A549 (cell line): Measurements from ENCODE around the gene DIRAS3. TPM values are rescaled to one million over a fixed set of nuclear protein-coding genes. Genes with fewer than 3 reads are reported as not detected.

ENCODE experiments used
- ATAC-seq, 2 experiments: fragments of 200-7000 bp in 1 of 2; fragments of >200 bp in 1 of 2; cut with Nextera tagmentation in 1 of 2; cut with Tn5 transposase in 1 of 2; 3 replicates each; pipeline versions ENCODE4 v1.8.0 to v1.9.1; 2018 to 2020; ENCODE audit warnings: mild to moderate bottlenecking in 1 of 2, moderate library complexity in 1 of 2
- CTCF ChIA-PET: fragments of 300-600 bp; sonication (Branson Sonifier 250); formaldehyde crosslinking; extraction: SDS; loops from one replicate; lab custom pipeline; 2021; ENCODE audit warnings: antibody characterized with exemption, inconsistent platforms; lab: Yijun Ruan, JAX
- POLR2A ChIA-PET: fragments of 350-600 bp; formaldehyde crosslinking; extraction: SDS; loops from one replicate; lab custom pipeline; 2021; ENCODE audit warnings: antibody characterized with exemption, inconsistent platforms; lab: Yijun Ruan, JAX
- DNase-seq, 2 experiments: peaks; one replicate each; pipeline versions ENCODE4 v3.0.0 to v3.0.0-alpha.2; 2011 to 2016; ENCODE audit warnings: low read depth in 1 of 2, low spot score in 1 of 2
- FAIRE-seq: peaks from 2 replicates; lab custom pipeline; 2011; peaks lifted over from hg19 to GRCh38; lab: Jason Lieb, UNC
- H3K27ac ChIP-seq, 2 experiments: fragments of >200 bp; sonication (Bioruptor Twin); formaldehyde crosslinking; 3 replicates each; pipeline ENCODE4 v1.5.1; 2016 to 2017
- H3K4me1 ChIP-seq: fragments of >200 bp; sonication (Bioruptor Twin); formaldehyde crosslinking; 3 replicates; pipeline ENCODE4 v1.6.1; 2016
- H3K4me2 ChIP-seq: fragments of >200 bp; sonication (Bioruptor Twin); formaldehyde crosslinking; 3 replicates; pipeline ENCODE4 v1.6.1; 2016
- H3K4me3 ChIP-seq: fragments of >200 bp; sonication (Bioruptor Twin); formaldehyde crosslinking; 3 replicates; pipeline ENCODE4 v1.5.1; 2016
- H3K9me3 ChIP-seq: fragments of >200 bp; sonication (Bioruptor Twin); formaldehyde crosslinking; 3 replicates; pipeline ENCODE4 v1.6.1; 2016
- CEBPB ChIP-seq, 2 experiments: fragments of >200 bp in 1 of 2; sonication (Bioruptor Twin) in 1 of 2; formaldehyde crosslinking in 1 of 2; IDR thresholded peaks; 2 replicates each; pipeline ENCODE4 v1.6.1; 2012 to 2016
- CHD4 ChIP-seq: fragments of 200-600 bp; sonication (generic); IDR thresholded peaks from 2 replicates; pipeline ENCODE4 v1.6.1; 2016; ENCODE audit warnings: antibody characterized with exemption, mild to moderate bottlenecking, borderline replicate concordance
- ESRRA ChIP-seq: fragments of 150-350 bp; IDR thresholded peaks from 2 replicates; pipeline ENCODE4 v1.6.1; 2014; ENCODE audit warnings: mild to moderate bottlenecking, low read length, borderline replicate concordance
- FOSB ChIP-seq: fragments of 250-450 bp; sonication (Bioruptor Pico); IDR thresholded peaks from 2 replicates; pipeline ENCODE4 v1.5.0; 2020; ENCODE audit warnings: mild to moderate bottlenecking, moderate library complexity
- FOXS1 ChIP-seq: fragments of 250-450 bp; sonication (Bioruptor Pico); IDR thresholded peaks from 2 replicates; pipeline ENCODE4 v1.5.0; 2020; ENCODE audit warnings: mild to moderate bottlenecking, moderate library complexity
- GATA3 ChIP-seq: IDR thresholded peaks from 2 replicates; pipeline ENCODE4 v1.6.1; 2012; ENCODE audit warnings: borderline replicate concordance
- HEYL ChIP-seq: fragments of 250-450 bp; sonication (Bioruptor Pico); IDR thresholded peaks from 2 replicates; pipeline ENCODE4 v1.8.0; 2021; ENCODE audit warnings: mild to moderate bottlenecking, moderate library complexity
- HOXB5 ChIP-seq: fragments of 250-450 bp; sonication (Bioruptor Pico); IDR thresholded peaks from 2 replicates; pipeline ENCODE4 v1.5.0; 2020; ENCODE audit warnings: mild to moderate bottlenecking, moderate library complexity
- JUN ChIP-seq, 2 experiments: fragments of >200 bp; sonication (Bioruptor Twin); formaldehyde crosslinking; IDR thresholded peaks; 2 replicates in 1 of 2; 3 replicates in 1 of 2; pipeline ENCODE4 v1.6.1; 2016 to 2017
- MAFK ChIP-seq: fragments of 450-650 bp; IDR thresholded peaks from 2 replicates; pipeline ENCODE4 v1.6.1; 2014; ENCODE audit not compliant: partially characterized antibody
- NFE2L2 ChIP-seq: fragments of 150-350 bp; conservative IDR thresholded peaks from 2 replicates; pipeline ENCODE4 v1.6.1; 2014; ENCODE audit warnings: low read length
- NR3C1 ChIP-seq: fragments of >200 bp; sonication (Bioruptor Twin); formaldehyde crosslinking; IDR thresholded peaks from 3 replicates; pipeline ENCODE4 v1.6.1; 2017
- PHF8 ChIP-seq: fragments of 200-600 bp; sonication (generic); IDR thresholded peaks from 2 replicates; pipeline ENCODE4 v1.6.1; 2016; ENCODE audit warnings: low read depth, mild to moderate bottlenecking, antibody characterized with exemption, moderate library complexity, borderline replicate concordance
- POLR2A ChIP-seq: IDR thresholded peaks from 2 replicates; pipeline ENCODE4 v1.6.1; 2012; ENCODE audit warnings: mild to moderate bottlenecking, low read length
- RAD21 ChIP-seq, 2 experiments: fragments of >200 bp in 1 of 2; sonication (Bioruptor Twin) in 1 of 2; formaldehyde crosslinking in 1 of 2; IDR thresholded peaks in 1 of 2; conservative IDR thresholded peaks in 1 of 2; 2 replicates in 1 of 2; 3 replicates in 1 of 2; pipeline ENCODE4 v1.6.1; 2012 to 2018; ENCODE audit warnings: inconsistent platforms in 1 of 2
- RCOR1 ChIP-seq: fragments of 150-350 bp; IDR thresholded peaks from 2 replicates; pipeline ENCODE4 v1.6.1; 2014; ENCODE audit warnings: antibody characterized with exemption, low read length, low read depth
- SMC3 ChIP-seq: fragments of >200 bp; sonication (Bioruptor Twin); formaldehyde crosslinking; IDR thresholded peaks from 3 replicates; pipeline ENCODE4 v1.6.1; 2018; ENCODE audit warnings: inconsistent platforms
- TP53 ChIP-seq: fragments of 250-450 bp; sonication (Bioruptor Pico); IDR thresholded peaks from 2 replicates; pipeline ENCODE4 v1.5.0; 2021; ENCODE audit warnings: mild to moderate bottlenecking, moderate library complexity
- ZFP36 ChIP-seq: fragments of 450-650 bp; IDR thresholded peaks from 2 replicates; pipeline ENCODE4 v1.6.1; 2014; ENCODE audit warnings: borderline replicate concordance; ENCODE audit not compliant: partially characterized antibody
- WGBS: methylation state at CpG from one replicate; pipeline ENCODE4 v1.1.6; 2017; ENCODE audit errors: missing lambda C conversion rate; 5-methylcytosine and 5-hydroxymethylcytosine counted together
- polyA plus RNA-seq, 4 experiments: library from polyadenylated mRNA; depleted of rRNA in 3 of 4; stranded (reverse); fragments of >200 nt; fragmentation: RNase III in 1 of 4; extraction: RNeasy Plus Mini Kit Qiagen cat#74134 plus additional on column Dnase treatment in 1 of 4; gene quantifications; 2 replicates in 3 of 4; 3 replicates in 1 of 4; pipeline ENCODE4 v1.2.3, GENCODE V29; 2011 to 2017
- TF ChIP-seq, protein P1 (sequence below): fragments of 250-450 bp; sonication (Bioruptor Pico); IDR thresholded peaks from 2 replicates; pipeline ENCODE4 v1.5.0; 2020; ENCODE audit warnings: low read depth, mild to moderate bottlenecking, moderate library complexity
- TF ChIP-seq, protein P2 (sequence below): fragments of 150-350 bp; IDR thresholded peaks from 2 replicates; pipeline ENCODE4 v1.6.1; 2014; ENCODE audit warnings: low read depth, mild to moderate bottlenecking, low read length
- TF ChIP-seq, protein P3 (sequence below): fragments of >200 bp; sonication (Bioruptor Twin); formaldehyde crosslinking; IDR thresholded peaks from 2 replicates; pipeline ENCODE4 v1.6.1; 2016
- TF ChIP-seq, protein P4 (sequence below): fragments of 450-650 bp; IDR thresholded peaks from 2 replicates; pipeline ENCODE4 v1.6.1; 2014; ENCODE audit warnings: antibody characterized with exemption
- TF ChIP-seq, protein P5 (sequence below): IDR thresholded peaks from 2 replicates; pipeline ENCODE4 v1.6.1; 2012

The DIRAS3 gene
- polyA plus RNA-seq, 2 of the 4 experiments (the other 2 are of a cell fraction): 1.8 to 3.6 TPM

DNA sequence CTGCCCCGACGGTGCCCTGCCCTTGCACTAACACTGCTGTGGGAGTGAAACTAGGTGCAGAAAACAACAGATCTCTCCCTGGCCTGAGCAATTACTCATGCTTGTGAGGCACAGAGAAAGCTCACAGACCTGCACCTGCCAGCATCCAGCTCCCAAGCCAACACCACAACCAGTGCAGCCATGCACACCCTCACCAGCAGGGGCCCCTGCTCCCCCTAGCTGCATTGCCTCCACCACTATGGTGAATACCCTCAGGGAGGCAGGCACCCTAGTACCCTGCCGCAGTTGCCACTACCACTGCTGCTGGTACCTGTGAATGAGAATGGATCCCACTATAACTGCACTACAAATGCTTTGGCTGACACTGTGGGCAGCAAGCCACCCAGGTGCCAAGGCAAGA, 7.1 kb upstream of the DIRAS3 start (continued):
- no peak for TF ChIP-seq FOSB
- TF ChIP-seq, protein P1, sequence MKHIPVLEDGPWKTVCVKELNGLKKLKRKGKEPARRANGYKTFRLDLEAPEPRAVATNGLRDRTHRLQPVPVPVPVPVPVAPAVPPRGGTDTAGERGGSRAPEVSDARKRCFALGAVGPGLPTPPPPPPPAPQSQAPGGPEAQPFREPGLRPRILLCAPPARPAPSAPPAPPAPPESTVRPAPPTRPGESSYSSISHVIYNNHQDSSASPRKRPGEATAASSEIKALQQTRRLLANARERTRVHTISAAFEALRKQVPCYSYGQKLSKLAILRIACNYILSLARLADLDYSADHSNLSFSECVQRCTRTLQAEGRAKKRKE (CRISPR knock-in tag): no peak
- TF ChIP-seq CEBPB (IDR thresholded peaks at IDR 0.05): no peak

DNA sequence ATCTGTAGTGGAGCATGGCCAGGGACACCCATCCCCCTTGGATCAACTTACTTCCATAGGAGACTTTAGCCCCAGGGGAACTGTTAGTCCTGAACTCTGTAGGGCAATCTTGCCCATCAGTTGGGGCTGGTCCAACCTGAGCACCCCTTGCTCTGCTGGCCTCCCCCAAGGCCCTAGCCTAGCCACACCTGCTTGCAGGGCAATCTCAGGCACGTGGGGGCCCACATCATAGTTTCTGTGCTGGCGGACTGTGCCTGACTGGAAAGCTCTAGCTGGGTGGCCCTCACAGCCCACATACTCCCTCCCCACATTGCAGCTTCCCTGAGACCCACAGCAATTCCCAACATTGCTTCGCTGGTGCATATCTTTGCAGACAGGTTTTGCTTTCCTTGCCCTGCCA, 6.6 kb upstream of the DIRAS3 start:
- FAIRE-seq: no peak
- TF ChIP-seq NFE2L2: no peak
- TF ChIP-seq JUN (IDR thresholded peaks at IDR 0.05): no peak
- TF ChIP-seq MAFK: no peak
- no peak for TF ChIP-seq ZFP36
- no peak for TF ChIP-seq PHF8
- TF ChIP-seq, protein P2, sequence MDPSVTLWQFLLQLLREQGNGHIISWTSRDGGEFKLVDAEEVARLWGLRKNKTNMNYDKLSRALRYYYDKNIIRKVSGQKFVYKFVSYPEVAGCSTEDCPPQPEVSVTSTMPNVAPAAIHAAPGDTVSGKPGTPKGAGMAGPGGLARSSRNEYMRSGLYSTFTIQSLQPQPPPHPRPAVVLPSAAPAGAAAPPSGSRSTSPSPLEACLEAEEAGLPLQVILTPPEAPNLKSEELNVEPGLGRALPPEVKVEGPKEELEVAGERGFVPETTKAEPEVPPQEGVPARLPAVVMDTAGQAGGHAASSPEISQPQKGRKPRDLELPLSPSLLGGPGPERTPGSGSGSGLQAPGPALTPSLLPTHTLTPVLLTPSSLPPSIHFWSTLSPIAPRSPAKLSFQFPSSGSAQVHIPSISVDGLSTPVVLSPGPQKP: no peak
- no peak for TF ChIP-seq TP53 (CRISPR knock-in tag)
- TF ChIP-seq NR3C1: no peak
- no peak for TF ChIP-seq ESRRA
- TF ChIP-seq, all 56 proteins: peak for 0
- H3K4me2 ChIP-seq: no peak overlapping the region
- POLR2A ChIA-PET: no interaction called here
- no peak overlapping the region for H3K27ac ChIP-seq
- H3K9me3 ChIP-seq: no peaks in the 10 kb centered on the region
- no peaks in the 10 kb centered on the region for H3K4me1 ChIP-seq
- 79% methylated on average over 1 of the region's 3 CpGs for WGBS
- ATAC-seq (no peak), DNase-seq (no peak)
- CTCF ChIA-PET: no interaction called here
- H3K4me3 ChIP-seq: no peak overlapping the region

DNA sequence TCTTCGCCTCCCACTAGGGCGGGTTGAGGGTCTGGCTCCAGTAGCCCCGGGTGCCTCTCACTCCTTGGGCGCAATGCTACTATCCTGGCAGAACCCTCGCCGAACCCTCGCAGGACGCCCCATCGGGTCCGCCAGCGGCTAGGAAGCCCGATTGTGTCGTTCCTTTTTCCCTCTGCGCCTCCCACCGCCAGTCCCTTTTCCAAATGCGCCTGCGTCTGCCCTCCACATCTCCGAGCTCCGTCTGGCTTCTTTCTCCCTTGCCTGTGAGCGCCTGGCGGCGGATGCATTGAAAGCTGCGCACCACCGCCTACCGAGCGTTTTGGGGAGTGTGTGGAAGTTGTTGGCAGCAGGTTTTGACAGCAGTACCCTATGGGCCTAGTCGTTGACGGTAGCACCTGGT, 1.0 kb upstream of the DIRAS3 start:
- ChIA-PET CTCF (interaction anchor here (0.6 kb wide), 1 partner anchor 63 kb away, joined by 3 read pairs; no protein-coding TSS in a partner anchor), POLR2A (no interaction called here)
- no peak for TF ChIP-seq HEYL
- TF ChIP-seq ESRRA: no peak
- TF ChIP-seq, protein P3, sequence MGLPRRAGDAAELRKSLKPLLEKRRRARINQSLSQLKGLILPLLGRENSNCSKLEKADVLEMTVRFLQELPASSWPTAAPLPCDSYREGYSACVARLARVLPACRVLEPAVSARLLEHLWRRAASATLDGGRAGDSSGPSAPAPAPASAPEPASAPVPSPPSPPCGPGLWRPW: no peak
- no peak for TF ChIP-seq POLR2A
- no peak for TF ChIP-seq PHF8
- TF ChIP-seq, protein P1 (CRISPR knock-in tag): no peak
- no peak for TF ChIP-seq SMC3
- no peak for TF ChIP-seq HOXB5 (CRISPR knock-in tag)
- TF ChIP-seq, protein P4, sequence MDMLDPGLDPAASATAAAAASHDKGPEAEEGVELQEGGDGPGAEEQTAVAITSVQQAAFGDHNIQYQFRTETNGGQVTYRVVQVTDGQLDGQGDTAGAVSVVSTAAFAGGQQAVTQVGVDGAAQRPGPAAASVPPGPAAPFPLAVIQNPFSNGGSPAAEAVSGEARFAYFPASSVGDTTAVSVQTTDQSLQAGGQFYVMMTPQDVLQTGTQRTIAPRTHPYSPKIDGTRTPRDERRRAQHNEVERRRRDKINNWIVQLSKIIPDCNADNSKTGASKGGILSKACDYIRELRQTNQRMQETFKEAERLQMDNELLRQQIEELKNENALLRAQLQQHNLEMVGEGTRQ: no peak
- TF ChIP-seq GATA3: no peak
- TF ChIP-seq RCOR1: no peak
- TF ChIP-seq, protein P5, sequence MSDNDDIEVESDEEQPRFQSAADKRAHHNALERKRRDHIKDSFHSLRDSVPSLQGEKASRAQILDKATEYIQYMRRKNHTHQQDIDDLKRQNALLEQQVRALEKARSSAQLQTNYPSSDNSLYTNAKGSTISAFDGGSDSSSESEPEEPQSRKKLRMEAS: no peak
- TF ChIP-seq MAFK: no peak
- no peak for TF ChIP-seq RAD21 (conservative IDR thresholded peaks at IDR 0.05 in 1 of 2, IDR thresholded peaks at IDR 0.05 in 1 of 2)
- TF ChIP-seq FOXS1 (CRISPR knock-in tag): no peak
- no peak for TF ChIP-seq CHD4
- WGBS: 96% methylated on average over 26 of the region's 28 CpGs
- no peak overlapping the region for H3K27ac ChIP-seq
- no peak overlapping the region for H3K4me3 ChIP-seq
- no peak for FAIRE-seq
- no peak overlapping the region for H3K4me2 ChIP-seq
- no peak for DNase-seq
- no peak for ATAC-seq
- no peaks in the 10 kb centered on the region for H3K9me3 ChIP-seq
- H3K4me1 ChIP-seq: no peaks in the 10 kb centered on the region
